Heart right ventricle (tissue), 16 donors: ENCODE results near the gene MFNG. TPM values are rescaled to one million over a fixed set of nuclear protein-coding genes. Genes with fewer than 3 reads are reported as not detected.

Experiments
- ATAC-seq, 8 donors: fragments of 200-7000 bp; cut with Tn5 transposase; one replicate each; pipeline ENCODE4 v1.9.1; 2020; ENCODE audit warnings: mild to moderate bottlenecking in 8 of 8, moderate library complexity in 8 of 8, moderate number of reproducible peaks in 1 of 8
- DNase-seq, 2 donors: peaks; one replicate each; pipeline ENCODE4 v3.0.0-alpha.2; 2020
- H3K27ac ChIP-seq, 10 donors: fragments of 200-600 bp; sonication (generic) in 2 of 10; one replicate each; pipeline versions ENCODE4 v1.5.0 to v1.8.0; 2020 to 2022; ENCODE audit warnings: mild to moderate bottlenecking in 3 of 10
- H3K27me3 ChIP-seq, 7 donors: fragments of 200-600 bp; one replicate each; pipeline ENCODE4 v1.8.0; 2021 to 2022; ENCODE audit warnings: mild to moderate bottlenecking in 2 of 7
- H3K36me3 ChIP-seq, 9 donors: fragments of 200-600 bp; sonication (generic) in 1 of 9; one replicate each; pipeline versions ENCODE4 v1.5.0 to v1.8.0; 2020 to 2022; ENCODE audit warnings: mild to moderate bottlenecking in 2 of 9
- H3K4me1 ChIP-seq, 9 donors: fragments of 200-600 bp; sonication (generic) in 1 of 9; one replicate each; pipeline versions ENCODE4 v1.5.0 to v1.8.0; 2020 to 2022; ENCODE audit warnings: mild to moderate bottlenecking in 4 of 9
- H3K4me3 ChIP-seq, 10 donors: fragments of 200-600 bp; sonication (generic) in 2 of 10; one replicate each; pipeline versions ENCODE4 v1.5.0 to v1.8.0; 2020 to 2022; ENCODE audit warnings: mild to moderate bottlenecking in 7 of 10, moderate library complexity in 2 of 10
- H3K9me3 ChIP-seq, 11 donors: fragments of 200-600 bp in 10 of 11; sonication (generic) in 2 of 11; one replicate each; pipeline versions ENCODE4 v1.5.0 to v1.8.0; 2013 to 2022; ENCODE audit warnings: mild to moderate bottlenecking in 2 of 11, control low read depth in 1 of 11, moderate library complexity in 1 of 11
- WGBS, 2 donors: extraction: QIAGEN DNeasy Blood & Tissue Kit; methylation state at CpG; one replicate each; pipeline ENCODE4 v1.1.7; 2013; ENCODE audit warnings: inconsistent platforms in 1 of 2; 5-methylcytosine and 5-hydroxymethylcytosine counted together
- intact Hi-C, 10 donors: fragments of 100-400 bp; cut with DNase I; formaldehyde crosslinking; loops; one replicate each; pipeline versions ENCODE4 v1.11.1 to v1.14.2; 2022
- polyA plus RNA-seq, 2 donors: library from polyadenylated mRNA; stranded (reverse); fragments of 200-250 nt; gene quantifications; one replicate each; pipeline ENCODE4 v1.2.3, GENCODE V29; 2013
- total RNA-seq, 10 donors: library from RNA; stranded (reverse); fragmentation: NEBNext Ultra II Directional in 3 of 10; extraction: Animal tissue kit (Norgen Biotek cat#: 25700) in 3 of 10; gene quantifications; one replicate each; pipeline versions ENCODE4 v1.2.1 to v1.2.4, GENCODE V29; 2021 to 2023
- TF ChIP-seq, protein P1 (sequence below), 9 donors: fragments of 200-600 bp; sonication (generic) in 2 of 9; IDR thresholded peaks; one replicate each; pipeline versions ENCODE4 v1.5.0 to v1.8.0; 2021 to 2022; ENCODE audit warnings: antibody characterized with exemption in 9 of 9, mild to moderate bottlenecking in 5 of 9, moderate library complexity in 1 of 9
- donor health status: Arrhythmogenic right ventricular cardiomyopathy.
- donor health status: ischemic (EF 13 %, LVEDD 7.1; RV severe dilation, severe dysfunction).
- donor health status: healthy with polysubstance abuse.
- donor health status: DM: no; HTN: yes; CAD: no.
- donor health status: DM: no; HTN: no; CAD: no.
- donor health status: ischemic (EF 25% LVEDD 6.9; RV normal size, moderate dysfunction).
- donor health status: ischemic (EF 25% LVEDD 5.7; RV mildly dilated, moderate dysfunction).
- donor health status: healthy.
- donor health status: DM: yes; HTN: yes; CAD: no.
- donor health status: Ischemic cardiomyopathy.
- donor health status: ischemic (EF 35%, LVEDD 5.7; RV mildly dilated, moderate dysfunction).
- donor health status: nonischemic (EF 11% LVEDD 7.7; RV severe dilation, severe dysfunction).
- donor health status: DM: yes; HTN: yes; CAD: no.
- donor health status: PGD.
- donor health status: ischemic (EF 29% LVEDD 5.4; RV normal size, mild dysfunction).
- donor health status: nonischemic (EF 23%, LVEDD 6.1; RV moderate dilation, normal function).

MFNG gene
- total and polyA plus RNA-seq, 12 donors = 5.1 to 19.4 (median 8.8) TPM

DNA sequence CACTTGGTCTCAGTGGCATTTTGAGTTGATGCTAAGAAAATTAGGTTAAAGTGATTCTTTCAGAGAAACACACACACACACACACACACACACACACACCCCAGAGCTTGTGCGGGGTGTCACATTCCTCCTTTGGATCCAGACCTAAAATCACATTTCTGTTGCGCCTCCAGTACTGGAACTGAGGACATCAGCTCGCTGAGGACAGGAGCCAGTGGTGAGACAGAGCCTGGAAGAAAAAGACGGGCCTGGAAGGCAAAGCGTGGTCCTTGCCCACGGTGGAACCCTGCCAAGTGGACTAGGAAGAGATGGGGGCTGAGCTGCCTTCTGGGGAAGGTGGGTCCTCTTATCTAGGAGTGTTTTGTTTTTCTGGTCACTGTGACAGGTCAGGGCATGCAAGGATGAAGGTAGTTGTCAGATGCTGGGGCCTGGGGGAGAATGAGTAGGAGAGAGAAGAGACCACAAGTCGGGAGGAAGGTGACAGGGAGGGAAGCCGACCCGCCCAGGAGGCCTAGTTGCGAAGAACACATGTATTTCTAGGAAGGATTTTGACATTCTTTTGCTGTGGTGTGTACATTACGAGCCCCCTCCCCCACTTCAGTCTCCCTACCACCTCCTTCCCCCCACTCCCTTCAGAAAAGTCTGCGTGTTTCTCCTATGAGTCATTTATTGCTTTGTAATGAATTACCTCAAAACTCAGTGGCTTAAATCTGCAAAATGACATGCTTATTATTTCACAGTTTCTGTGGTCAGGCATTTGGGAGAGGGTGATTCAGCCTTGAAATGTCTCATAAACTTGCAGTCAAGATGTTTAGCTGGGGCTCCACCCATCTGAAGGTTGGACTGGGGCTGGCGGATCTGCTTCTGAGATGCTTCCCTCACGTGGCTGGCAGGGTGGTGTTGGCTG, 54.1 kb downstream of the MFNG start:
- peaks cover 0 to 7% (median 2%) of the 10 kb centered on the region in 9 donors for H3K4me1 ChIP-seq
- no peak for DNase-seq
- peaks cover 0 to 8% (median 0%) of the 10 kb centered on the region in 11 donors for H3K9me3 ChIP-seq
- no peak overlapping the region for H3K4me3 ChIP-seq
- peaks cover 33 to 88% (median 73%) of the 10 kb centered on the region in 7 donors for H3K27me3 ChIP-seq
- H3K36me3 ChIP-seq = no peaks in the 10 kb centered on the region
- WGBS, 2 donors = 71 to 78% methylated on average over 14 of the region's 14 CpGs
- no peak overlapping the region for H3K27ac ChIP-seq
- intact Hi-C loops = no loop called here
- ATAC-seq = no peak
- TF ChIP-seq, protein P1, sequence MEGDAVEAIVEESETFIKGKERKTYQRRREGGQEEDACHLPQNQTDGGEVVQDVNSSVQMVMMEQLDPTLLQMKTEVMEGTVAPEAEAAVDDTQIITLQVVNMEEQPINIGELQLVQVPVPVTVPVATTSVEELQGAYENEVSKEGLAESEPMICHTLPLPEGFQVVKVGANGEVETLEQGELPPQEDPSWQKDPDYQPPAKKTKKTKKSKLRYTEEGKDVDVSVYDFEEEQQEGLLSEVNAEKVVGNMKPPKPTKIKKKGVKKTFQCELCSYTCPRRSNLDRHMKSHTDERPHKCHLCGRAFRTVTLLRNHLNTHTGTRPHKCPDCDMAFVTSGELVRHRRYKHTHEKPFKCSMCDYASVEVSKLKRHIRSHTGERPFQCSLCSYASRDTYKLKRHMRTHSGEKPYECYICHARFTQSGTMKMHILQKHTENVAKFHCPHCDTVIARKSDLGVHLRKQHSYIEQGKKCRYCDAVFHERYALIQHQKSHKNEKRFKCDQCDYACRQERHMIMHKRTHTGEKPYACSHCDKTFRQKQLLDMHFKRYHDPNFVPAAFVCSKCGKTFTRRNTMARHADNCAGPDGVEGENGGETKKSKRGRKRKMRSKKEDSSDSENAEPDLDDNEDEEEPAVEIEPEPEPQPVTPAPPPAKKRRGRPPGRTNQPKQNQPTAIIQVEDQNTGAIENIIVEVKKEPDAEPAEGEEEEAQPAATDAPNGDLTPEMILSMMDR (IDR thresholded peaks at IDR 0.05) = no peak

DNA sequence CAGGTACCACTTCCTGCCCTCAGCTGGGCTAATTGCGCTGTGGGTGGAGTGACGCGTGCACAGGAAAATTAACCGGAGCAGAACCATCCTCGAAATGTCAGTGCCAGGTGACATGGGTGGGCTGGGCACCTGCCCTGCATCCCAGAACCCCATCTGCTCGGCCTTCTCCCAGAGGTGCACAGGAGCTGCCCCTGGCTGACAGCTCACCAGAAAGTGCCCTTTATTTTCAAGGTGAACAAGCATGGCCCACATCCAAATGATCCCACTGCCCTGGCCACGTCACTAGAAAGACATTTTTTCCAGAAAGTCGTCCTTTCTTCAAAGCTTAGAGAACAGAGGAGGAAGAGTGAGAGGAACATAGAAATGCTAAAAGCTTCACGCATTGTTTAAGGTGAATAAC, 54.8 kb downstream of the MFNG start:
- TF ChIP-seq, protein P1 (IDR thresholded peaks at IDR 0.05) = no peak
- no peak overlapping the region for H3K4me3 ChIP-seq
- WGBS, 2 donors = 74 to 78% methylated on average over 9 of the region's 9 CpGs
- peaks cover 34 to 95% (median 78%) of the 10 kb centered on the region in 7 donors for H3K27me3 ChIP-seq
- H3K36me3 ChIP-seq = no peaks in the 10 kb centered on the region
- ATAC-seq (no peak), DNase-seq (no peak)
- intact Hi-C loops = no loop called here
- H3K27ac ChIP-seq = no peak overlapping the region
- peaks cover 0 to 8% (median 0%) of the 10 kb centered on the region in 11 donors for H3K9me3 ChIP-seq
- H3K4me1 ChIP-seq = peaks cover 0 to 12% (median 5%) of the 10 kb centered on the region in 9 donors

DNA sequence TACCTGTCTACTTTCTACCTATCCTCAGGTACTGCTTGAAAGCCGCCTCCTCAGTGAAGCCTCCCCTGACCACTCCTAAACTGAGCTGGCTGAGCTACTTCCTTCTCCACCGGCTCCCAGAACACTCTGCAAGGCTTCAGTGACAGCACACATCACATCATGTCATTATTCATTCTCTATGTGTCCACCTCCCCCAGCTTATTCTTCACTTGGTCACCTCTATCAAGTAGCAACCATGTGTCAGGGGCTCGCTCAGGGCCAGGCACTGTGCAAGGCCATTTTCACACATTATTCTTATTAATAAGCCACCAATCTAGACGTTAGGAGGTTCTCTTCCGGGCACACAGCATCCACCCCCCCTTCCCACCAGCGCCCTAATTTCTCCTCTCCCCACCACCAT, 55.2 kb downstream of the MFNG start:
- intact Hi-C loops = no loop called here
- H3K36me3 ChIP-seq = no peaks in the 10 kb centered on the region
- no peak for ATAC-seq
- H3K4me1 ChIP-seq = peaks cover 0 to 12% (median 5%) of the 10 kb centered on the region in 9 donors
- peaks cover 0 to 7% (median 0%) of the 10 kb centered on the region in 11 donors for H3K9me3 ChIP-seq
- TF ChIP-seq, protein P1 (IDR thresholded peaks at IDR 0.05) = no peak
- H3K27me3 ChIP-seq = peaks cover 34 to 99% (median 81%) of the 10 kb centered on the region in 7 donors
- DNase-seq = no peak
- 68 to 72% methylated on average over 6 of the region's 6 CpGs for WGBS, 2 donors
- H3K4me3 ChIP-seq = no peak overlapping the region
- no peak overlapping the region for H3K27ac ChIP-seq

DNA sequence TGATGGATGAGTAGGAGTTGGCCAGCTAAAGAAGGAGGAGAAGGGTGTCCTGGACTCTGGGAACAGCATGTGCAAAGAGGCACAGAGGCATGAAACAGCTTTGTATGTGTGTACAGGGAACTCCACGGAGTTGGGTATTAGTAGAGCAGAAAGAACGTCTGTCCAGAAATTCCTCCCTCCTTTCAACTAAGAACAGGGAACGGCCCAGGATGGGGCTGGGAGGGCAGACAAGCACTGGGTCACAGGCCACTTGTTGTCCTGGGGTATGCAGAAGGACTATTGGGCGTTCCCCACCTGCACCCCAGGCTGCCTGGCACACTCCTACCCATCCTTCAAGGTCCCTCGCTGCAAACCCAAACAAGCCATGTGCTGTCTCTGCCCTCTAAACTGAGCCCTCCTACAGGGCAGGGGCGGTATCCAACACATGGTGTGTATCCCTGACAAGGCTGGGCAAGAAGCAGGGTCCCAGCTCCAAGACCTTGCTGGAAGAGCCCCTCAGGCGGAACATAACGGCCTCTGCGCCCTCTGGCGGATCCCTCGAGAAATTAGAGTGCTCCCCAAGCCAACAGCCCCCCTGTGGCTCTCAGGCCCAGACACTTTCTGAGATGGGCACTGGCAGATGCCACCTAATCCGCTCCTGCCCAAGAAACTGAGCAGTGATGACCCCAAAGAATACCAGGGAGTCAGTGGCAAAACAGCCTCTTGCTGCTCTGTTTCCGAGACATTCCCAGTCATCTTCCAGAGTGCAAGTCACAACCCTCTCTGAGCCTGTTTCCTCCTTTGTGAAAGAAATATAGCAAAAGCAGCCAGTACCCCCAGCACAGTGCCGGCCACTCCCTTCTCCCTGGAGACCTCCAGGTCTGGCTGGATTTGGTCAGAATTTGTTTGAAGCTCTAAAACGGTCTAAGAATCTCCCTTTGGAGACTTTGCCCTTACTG, 57.3 kb downstream of the MFNG start:
- ATAC-seq = peak in 2 of 8 donors; percentile 10 to 40
- H3K4me3 ChIP-seq = no peak overlapping the region
- peaks cover 0 to 12% (median 5%) of the 10 kb centered on the region in 9 donors for H3K4me1 ChIP-seq
- 28 to 30% methylated on average over 15 of the region's 15 CpGs for WGBS, 2 donors
- DNase-seq = peak in 1 of 2 donors; percentile 45
- peaks cover 0 to 7% (median 0%) of the 10 kb centered on the region in 11 donors for H3K9me3 ChIP-seq
- H3K27me3 ChIP-seq = peaks cover 34 to 100% (median 98%) of the 10 kb centered on the region in 7 donors
- no peaks in the 10 kb centered on the region for H3K36me3 ChIP-seq
- intact Hi-C loops = loop anchor here in 8 of 10 donors (2.0 to 10.0 kb wide), 6 partner anchors 104 to 162 kb away; no protein-coding TSS in a partner anchor
- H3K27ac ChIP-seq = no peak overlapping the region
- TF ChIP-seq, protein P1 (IDR thresholded peaks at IDR 0.05) = peak; percentile 27 to 71 (median 59)
